22Rv1 (cell line): ENCODE measurements around the gene VMAC.

ENCODE experiments used
- CTCF ChIP-seq: fragments of 450-650 bp; IDR thresholded peaks from 2 replicates; pipeline ENCODE4 v1.5.1; 2017; ENCODE audit warnings: mild to moderate bottlenecking
- ZFX ChIP-seq: fragments of 450-650 bp; IDR thresholded peaks from 2 replicates; pipeline ENCODE4 v1.6.1; 2017; ENCODE audit warnings: antibody characterized with exemption, borderline replicate concordance

GRCh38 chr19:5895890-5896289 is 8.8 kb upstream of the VMAC start:
- TF ChIP-seq CTCF (no peak), ZFX (no peak)
